HG03565 (cell line): Measurements from ENCODE around the gene CC2D1A.
A peak's percentile ranks its signal among the peaks of the same experiment; 100 is the strongest.

ENCODE experiments used
- ATAC-seq: cut with Tn5 transposase; IDR thresholded peaks from one replicate; pipeline ENCODE4 v1.9.1; 2021; ENCODE audit warnings: mild to moderate bottlenecking, moderate library complexity; ENCODE audit not compliant: unreplicated experiment

The CC2D1A gene

GRCh38 chr19:13932911-13933393, 27.0 kb downstream of the CC2D1A start:
- ATAC-seq: no peak

DNA sequence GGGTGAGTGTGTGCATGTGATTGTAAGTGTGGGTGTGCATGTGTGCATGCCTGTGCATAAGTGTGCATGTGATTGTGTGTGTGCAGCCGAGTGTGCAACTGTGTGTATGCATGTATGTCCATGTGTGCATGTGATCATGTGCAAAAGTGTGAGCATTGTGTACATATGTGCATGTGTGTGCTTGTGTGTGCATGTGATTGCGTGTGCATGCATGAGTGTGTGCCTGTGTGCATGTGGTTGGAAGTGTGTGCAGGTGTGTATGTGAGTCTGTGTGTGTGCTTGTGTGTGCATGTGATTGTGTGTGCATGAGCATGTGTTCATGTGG, 28.7 kb downstream of the CC2D1A start:
- ATAC-seq: no peak

- no peak for ATAC-seq
Observed at GRCh38 chr19:13935765-13936510, 29.9 kb downstream of the CC2D1A start.

- no peak for ATAC-seq
Observed at GRCh38 chr19:13937479-13938300, 31.7 kb downstream of the CC2D1A start.

GRCh38 chr19:13938301-13939064, 32.5 kb downstream of the CC2D1A start, which contains the start of gene PODNL1:
Gene PODNL1 (minus strand): TSS chr19:13938417. CDS start chr19:13938181, 236 bp downstream.
- no peak for ATAC-seq

GRCh38 chr19:13942023-13942684, 36.2 kb downstream of the CC2D1A start:
- ATAC-seq: no peak

DNA sequence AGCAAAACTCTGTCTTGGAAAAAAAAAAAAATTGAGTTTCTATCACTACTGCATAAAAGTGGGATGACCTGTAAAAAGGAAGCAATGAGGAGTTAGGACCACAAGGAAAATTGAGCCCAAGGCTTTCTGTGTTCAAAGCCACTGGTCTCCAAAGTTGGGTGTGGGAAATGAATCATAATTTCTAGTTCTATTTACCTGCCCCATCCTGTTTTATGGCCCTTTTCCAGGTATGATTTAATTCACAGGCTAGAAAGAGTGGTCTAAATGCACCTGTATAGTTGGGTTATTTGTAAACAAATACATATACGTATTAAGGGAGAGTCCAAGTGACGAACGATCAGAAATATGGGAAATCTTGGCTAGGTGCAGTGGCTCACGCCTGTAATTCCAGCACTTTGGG, 40.4 kb downstream of the CC2D1A start:
- ATAC-seq: no peak

- ATAC-seq: no peak
Observed at GRCh38 chr19:13951043-13951442, 45.0 kb downstream of the CC2D1A start.

DNA sequence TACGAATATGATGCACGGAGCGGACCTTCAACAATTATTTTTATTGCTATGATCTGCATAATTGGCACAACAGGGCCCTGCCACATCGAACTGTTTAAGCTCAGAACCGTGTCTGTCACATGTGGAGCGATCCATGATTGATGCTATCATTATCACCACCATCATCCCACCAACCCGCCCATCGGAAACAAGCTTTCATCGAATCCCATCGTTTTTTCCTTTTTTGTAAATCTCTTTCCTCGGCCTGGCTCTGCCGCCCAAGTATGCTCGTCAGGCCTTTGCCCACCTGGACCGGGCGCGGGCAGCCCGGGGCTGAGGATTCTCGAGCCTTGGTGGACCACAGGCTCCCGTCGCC, 45.8 kb downstream of the CC2D1A start:
- ATAC-seq: no peak

DNA sequence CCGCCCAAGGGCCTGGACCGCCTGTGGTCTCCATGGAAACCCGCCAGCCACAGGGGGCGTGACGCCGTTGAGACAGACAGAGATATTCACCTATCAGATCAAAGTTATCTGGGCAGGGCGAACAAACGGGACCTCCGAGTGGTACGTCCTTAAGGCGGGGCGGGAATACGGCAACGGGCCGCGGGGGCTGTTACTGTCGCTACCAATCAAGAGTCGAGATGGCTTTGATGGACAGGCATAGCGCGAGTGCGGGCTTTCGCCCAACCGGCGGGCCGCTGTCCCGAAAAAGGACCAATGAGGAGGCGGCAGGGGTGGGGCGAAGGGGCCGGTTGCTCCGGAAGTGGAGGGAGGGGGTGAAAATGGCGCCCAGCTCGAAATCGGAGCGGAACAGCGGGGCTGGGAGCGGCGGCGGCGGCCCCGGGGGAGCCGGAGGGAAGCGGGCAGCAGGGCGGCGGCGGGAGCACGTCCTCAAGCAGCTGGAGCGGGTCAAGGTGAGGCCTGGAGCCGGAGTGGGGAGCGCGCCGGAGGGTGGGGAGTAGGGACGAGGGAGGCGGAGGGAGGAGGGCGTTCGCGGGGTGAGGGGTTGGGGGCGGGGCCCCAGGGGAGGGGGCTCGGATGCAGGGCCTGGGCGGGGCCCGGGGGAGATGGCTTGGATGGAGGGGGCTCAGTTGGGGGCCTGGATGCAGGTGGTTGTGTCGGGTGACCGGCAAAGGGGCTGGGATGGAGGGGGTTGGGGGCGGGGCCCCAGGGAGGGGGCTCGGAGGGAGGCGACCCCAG, 46.3 kb downstream of the CC2D1A start, which contains the start of gene DCAF15:
DCAF15 (plus strand) TSS at position 356 of the 777 bp plus-strand sequence; CDS start at position 360, 4 bp downstream.
- ATAC-seq: peak; percentile 97

DNA sequence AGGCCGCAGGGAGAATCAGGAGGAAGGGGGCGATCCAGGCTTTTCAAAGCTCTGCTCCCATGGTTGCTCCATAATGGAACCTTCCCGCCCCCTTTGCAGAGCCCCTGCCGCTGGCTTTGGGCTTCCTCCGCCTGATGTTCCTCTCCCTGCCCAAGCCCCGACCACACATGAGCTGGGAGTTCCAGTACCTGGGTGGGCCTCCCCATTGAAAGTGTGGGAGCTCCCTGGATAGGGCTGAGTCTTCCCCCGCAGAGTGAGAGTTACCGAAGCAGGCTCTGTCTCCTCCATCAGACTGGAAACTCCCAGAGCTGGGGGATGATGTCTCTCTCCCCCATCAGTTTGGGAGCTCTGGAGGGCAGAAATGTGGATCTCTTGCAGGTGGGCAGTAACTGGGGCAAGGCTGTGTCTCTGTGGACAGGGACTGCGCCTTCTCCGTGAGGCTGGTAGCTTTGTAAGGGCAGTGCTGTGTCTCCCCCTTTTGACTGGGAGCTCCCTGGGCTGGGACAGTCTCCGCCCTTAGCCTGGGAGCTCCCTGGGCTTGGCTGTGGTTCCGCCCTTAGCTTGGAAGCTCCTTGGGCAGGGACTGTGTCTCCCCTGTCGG, 47.0 kb downstream of the CC2D1A start:
- no peak for ATAC-seq

DNA sequence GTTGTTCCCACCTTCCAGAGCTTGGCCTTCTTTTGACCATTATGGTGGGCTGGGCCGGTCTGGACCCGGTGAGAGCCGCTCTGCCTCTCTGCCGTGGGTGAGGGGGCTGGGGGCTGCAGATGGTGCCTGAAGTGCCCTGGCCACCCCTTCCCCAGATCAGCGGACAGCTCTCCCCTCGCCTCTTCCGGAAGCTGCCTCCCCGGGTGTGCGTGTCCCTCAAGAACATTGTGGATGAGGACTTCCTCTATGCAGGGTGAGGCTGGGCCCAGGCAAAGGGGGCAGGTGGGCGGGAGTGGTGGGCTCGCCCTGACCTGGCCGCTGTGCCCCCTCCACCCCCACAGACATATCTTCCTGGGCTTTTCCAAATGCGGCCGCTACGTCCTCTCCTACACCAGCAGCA, 48.2 kb downstream of the CC2D1A start:
- no peak for ATAC-seq

GRCh38 chr19:13955662-13956364, 49.8 kb downstream of the CC2D1A start:
- no peak for ATAC-seq

DNA sequence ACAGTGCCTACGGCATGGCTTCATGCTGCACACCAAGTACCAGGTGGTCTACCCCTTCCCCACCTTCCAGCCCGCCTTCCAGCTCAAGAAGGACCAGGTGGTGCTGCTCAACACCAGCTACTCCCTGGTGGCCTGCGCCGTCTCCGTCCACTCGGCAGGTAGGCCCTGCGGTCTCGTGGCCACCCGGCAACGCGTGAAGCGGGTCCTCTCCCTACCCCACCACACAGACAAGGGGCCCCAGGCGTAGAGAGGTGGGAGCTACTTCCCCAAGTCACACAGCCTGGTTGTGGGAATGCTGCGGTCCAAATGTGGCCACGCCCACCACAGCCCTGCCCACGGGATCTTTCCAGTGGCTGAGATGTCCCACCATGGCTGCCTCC, 50.4 kb downstream of the CC2D1A start:
- ATAC-seq: no peak

DNA sequence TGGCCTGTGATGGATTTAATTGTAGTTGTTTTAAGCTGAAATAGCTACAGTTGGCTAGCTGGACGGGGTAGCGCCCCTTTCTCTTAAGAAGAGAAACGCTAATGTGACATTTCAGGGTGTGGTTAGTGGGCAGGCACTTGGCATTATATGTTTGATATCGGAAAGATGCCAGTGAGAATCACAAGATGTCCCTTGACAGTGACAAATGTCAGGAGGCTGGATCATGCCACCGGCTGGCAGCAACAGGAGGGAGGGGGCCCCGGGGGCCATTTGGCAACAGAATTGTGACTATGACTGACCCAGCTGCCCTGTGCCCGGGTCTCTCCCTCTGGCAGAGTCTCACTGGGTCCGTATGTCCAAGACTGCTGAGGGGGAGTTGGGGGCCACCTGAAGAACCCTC, 51.0 kb downstream of the CC2D1A start:
- ATAC-seq: no peak

DNA sequence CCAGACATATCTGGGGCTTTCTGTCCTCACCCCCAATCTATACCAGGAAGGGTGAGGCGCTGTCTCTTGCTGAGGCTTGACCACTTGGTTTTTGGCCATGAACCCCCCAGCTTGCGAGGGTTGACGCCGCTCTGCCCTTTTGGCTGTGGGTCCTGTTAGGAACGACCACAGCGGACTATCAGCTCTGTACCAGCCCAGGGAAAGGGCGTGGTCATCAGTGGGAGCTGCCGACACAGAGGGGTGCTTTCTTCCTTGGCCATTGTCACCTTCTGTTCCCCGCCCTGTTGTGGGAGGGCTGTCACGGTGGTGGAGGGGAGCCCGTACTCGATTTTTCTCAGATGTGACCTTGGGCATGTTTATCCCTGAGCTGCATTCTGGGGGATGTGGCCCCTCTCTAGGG, 52.0 kb downstream of the CC2D1A start:
- ATAC-seq: no peak

DNA sequence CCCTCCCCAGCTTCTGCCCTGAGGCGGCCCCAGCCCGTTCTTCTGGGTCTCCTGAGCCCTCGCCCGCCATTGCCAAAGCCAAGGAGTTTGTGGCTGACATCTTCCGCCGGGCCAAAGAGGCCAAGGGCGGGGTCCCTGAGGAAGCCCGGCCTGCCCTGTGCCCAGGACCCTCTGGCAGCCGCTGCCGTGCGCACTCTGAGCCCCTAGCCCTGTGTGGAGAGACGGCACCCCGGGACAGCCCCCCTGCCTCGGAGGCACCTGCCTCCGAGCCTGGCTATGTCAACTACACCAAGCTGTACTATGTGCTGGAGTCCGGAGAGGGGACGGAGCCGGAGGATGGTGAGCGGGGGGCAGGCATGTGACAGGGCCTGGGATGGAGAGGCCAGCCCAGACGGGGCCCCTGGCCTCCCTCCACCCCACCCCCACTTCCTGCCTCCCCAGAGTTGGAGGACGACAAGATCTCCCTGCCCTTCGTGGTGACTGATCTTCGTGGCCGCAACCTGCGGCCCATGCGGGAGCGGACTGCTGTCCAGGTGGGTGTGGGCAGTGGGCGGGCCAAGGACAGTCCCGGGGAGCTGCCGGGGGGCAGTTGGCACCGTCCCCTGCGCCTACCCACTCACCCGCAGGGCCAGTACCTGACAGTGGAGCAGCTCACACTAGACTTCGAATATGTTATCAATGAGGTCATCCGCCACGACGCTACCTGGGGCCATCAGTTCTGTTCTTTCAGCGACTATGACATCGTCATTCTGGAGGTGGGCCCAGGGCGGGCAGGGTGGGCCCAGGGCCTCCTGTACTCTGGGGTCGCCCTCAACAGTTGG, 53.4 kb downstream of the CC2D1A start:
- ATAC-seq: no peak
